HG02763 (cell line): ENCODE data around the gene DEPP1.
A peak's percentile ranks its signal among the peaks of the same experiment; 100 is the strongest.

Experiments
- ATAC-seq: cut with Tn5 transposase; IDR thresholded peaks from one replicate; pipeline ENCODE4 v1.9.1; 2021; ENCODE audit warnings: mild to moderate bottlenecking, moderate library complexity; ENCODE audit not compliant: unreplicated experiment

Gene DEPP1

GRCh38 chr10:44935201-44935965, 43.2 kb downstream of the DEPP1 start:
- ATAC-seq: no peak

GRCh38 chr10:44934416-44935200, 44.0 kb downstream of the DEPP1 start:
- no peak for ATAC-seq

DNA sequence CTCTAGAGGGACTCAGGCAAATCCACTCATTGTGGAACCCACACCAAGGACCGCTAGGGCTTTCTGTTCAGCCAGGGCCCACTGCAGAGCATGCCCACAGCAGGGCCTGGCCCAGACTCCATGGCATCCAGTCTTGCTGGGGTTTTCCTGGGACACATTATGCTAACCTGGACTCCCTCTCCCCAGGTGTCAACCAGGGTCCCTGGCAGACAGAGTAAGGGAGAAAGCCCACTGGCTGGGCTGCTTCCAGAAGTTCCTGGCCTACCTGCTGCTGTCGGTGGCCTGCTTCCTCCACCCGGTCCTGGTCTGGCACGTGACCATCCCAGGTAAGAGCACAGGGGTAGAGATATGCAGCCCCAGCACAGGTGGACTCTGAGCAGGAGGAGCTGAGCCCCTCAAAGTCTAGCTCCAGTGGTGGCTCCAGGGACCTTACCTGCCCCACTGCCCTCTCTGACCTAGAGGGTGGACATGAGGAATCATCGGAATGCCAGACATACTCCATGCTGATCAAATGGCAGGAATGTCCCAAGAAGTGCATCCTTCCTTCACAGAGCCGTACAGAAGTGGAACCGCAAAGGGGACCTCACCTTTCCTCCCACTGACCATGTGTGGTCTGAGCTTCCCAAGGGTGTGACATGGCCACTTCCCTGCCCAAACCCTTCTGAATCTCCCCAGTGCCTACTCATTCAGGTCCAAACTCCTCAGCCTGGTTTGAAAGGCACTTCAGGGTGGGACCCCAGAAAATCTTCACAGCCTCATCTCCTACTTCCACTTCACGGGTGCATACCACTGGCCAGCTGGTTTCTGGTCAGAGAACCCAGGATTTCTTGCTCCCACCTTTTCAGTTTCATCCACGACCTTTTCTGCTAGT, 44.9 kb downstream of the DEPP1 start:
- ATAC-seq: no peak

GRCh38 chr10:44932517-44933450, 45.8 kb downstream of the DEPP1 start:
- peak; percentile 98 for ATAC-seq

DNA sequence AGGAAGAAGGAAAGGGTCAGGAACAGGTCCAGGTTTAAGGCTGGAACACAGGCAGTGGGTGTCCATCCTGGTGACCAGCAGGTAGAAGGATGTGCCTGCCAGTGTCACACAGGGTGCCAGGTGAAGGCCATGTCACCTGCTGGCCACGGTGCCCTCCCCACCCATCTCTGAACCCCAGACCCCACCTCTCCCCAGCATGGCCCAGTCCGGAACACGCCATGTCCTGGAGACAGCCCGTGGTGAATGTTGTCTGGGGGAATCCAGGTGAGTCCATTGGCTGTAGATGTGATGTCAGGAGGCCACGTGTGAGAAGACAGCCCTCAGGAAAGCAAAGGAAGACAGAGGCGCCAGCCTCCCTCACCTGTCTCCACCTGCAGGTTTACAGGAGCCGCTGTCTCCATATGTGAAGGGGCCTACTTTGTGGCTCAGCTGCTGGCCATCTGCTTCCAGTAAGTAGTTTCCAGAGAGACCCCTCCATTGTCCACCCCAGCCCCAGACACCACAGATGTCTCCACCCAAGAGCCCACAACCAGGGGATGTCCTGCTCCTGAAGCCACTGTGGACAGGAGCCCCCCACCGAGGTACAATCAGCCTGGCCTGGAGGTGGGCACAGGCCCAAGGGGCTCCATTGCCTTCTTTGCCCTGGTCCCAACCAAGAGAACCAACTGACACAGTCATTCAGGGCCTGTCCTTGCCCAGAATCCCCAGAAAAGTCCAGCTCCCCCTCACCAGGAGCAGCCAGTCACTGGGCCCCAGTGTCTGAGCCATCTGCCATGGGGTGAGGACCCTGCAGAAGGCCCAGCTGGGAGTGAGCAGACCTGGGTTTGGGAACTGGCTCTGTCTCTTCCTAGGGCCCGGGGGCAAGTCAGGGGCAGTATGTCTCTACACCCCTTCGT, 46.7 kb downstream of the DEPP1 start:
- no peak for ATAC-seq

DNA sequence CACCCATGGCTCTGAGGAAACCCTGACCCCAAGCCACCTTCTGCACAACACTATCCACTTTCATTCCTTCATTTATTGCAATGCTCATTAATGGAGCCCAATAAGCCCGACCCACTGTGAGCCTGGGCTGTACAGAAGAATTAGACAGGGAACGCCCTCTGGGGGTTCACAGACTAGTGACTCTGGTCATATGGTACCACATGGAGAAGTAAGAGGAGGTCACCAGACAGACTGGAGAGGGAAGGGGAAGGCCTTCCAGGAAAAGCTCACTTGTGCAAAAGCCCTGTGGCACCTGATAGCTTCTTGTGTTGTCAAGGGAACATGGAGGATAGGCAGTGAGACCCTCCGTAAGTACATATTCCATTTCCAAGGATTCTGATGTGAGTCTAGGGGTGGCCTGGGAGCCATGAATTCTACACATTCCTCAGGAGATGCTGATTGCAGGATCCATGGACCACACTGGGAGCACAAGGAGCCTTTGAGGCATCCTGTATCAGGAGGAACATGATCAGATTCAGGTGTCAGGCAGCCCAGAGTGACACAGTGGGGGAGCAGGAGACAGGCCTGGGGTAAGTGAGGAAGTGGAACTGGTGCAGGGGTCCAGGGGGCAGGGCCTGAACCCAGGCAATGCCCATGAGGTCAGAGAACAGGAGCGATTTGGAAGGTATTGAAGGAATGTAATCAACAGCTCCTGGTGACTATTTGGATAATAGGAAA, 47.5 kb downstream of the DEPP1 start:
- no peak for ATAC-seq

DNA sequence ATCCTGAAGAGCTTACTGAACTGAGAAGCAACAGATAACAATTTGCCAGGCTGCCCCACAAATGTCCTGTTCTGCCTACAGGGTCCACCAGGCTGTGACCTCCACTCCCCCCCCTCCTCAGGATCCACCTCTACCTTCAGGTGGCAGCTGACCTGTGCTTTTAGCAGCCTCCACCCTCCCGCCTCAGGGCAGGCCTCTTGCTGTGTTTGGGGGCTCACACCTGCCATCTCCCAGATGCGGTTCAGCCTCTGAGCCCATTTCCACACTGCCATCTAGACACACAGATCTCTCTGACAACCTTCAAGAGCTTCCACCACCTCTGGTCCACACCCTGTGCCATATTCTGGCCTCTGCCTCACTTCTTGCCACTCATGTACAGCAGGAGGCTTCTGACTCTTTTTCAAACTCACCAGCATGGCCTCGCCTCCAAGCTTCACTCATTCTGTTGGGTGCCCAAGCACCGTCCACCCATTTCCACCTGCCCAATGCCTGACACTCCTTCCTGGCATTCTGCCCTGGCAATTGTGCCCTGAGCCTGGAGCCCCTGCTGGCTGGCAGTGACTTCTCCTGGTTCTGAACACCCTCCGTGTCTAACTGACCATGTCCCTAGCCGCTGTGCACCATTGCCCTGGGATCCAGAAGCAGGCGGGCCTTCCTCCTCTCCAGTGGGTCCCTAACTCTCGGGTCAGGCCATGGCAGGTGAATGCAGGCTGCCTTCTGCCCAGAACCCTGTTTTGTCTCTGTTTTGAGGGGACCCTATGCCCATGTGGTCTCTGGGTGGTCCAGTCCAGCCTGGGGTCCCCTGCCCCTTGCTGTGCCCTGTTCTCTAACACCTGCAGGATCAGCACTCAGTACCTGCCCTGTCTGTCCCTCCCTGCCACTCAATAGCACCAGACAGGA, 49.0 kb downstream of the DEPP1 start:
- no peak for ATAC-seq

- ATAC-seq: no peak
Observed at GRCh38 chr10:44928462-44928861, 50.1 kb downstream of the DEPP1 start.

DNA sequence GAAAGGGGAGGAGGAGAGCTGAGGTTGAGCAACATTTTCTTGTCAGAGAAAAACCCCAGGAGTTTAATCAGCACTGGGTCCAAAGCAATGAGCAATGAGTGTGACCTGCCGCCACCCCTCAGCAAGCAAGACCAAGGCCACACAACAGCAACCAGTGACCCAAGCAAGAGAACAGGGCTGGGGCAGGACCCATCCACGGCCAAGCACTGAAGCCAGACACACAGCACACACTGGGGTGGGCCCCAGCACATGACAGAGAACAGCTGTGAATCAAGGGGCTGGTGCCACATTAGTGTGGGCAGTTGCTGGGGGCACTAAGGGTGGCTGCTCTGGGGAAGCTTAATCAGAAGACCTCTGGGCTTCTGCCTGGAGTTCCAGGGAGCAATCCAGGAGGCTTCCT, 51.3 kb downstream of the DEPP1 start:
- no peak for ATAC-seq

DNA sequence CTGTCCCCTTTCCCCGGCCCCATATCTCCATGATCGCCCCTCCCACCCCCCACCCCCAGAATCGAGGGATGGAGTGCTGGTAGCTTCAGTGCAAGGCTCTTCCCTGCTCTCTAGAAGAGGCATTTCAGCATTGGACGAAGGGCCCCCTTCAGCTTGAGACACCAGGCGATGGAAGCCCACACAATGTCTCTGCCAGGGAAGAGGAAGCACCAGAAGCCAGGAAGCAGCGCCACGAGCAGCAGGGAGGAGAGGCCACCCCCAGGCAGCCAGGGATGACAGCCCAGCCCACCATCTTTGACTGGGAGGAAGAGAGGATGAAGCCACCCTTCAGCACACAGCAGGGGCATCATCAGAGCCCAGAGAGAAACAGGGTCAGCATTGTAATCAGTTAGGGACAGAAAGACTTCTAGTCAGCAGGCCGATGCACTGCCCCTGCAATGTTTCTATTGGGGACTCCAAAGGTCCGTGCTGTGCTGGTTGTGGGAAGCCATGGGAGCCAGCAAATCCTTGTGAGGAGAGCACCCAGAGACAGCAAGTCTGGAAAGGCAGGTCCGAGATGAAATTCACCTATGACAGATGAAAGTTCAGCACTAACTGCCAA, 51.8 kb downstream of the DEPP1 start:
- ATAC-seq: no peak
